ENCODE data around the gene JPT2.
A peak's percentile ranks its signal among the peaks of the same experiment; 100 is the strongest.

The JPT2 gene

DNA sequence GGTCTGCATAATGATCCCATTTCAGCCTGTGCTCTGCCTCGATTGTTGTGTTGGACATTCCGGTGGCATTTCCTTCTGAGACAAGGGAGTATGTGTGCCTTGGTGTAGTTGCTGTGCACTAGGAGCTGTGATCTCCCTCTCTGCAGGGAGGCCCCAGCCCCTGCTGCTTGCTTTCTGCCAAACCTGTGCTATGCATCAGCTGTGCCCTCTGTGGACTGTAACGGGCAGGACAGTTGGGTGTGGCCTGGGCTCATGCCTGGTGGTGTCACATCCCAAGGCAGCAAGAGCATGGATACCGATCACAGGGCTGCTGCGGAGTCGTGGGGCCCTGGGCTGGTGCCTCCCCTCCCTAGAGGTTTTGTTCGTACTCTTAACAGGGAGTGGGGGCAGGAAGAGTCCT, 3.8 kb upstream of the JPT2 start:
- TF ChIP-seq, protein P1, sequence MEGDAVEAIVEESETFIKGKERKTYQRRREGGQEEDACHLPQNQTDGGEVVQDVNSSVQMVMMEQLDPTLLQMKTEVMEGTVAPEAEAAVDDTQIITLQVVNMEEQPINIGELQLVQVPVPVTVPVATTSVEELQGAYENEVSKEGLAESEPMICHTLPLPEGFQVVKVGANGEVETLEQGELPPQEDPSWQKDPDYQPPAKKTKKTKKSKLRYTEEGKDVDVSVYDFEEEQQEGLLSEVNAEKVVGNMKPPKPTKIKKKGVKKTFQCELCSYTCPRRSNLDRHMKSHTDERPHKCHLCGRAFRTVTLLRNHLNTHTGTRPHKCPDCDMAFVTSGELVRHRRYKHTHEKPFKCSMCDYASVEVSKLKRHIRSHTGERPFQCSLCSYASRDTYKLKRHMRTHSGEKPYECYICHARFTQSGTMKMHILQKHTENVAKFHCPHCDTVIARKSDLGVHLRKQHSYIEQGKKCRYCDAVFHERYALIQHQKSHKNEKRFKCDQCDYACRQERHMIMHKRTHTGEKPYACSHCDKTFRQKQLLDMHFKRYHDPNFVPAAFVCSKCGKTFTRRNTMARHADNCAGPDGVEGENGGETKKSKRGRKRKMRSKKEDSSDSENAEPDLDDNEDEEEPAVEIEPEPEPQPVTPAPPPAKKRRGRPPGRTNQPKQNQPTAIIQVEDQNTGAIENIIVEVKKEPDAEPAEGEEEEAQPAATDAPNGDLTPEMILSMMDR (conservative IDR thresholded peaks at IDR 0.05; ENCODE audit: low read depth, low read length): no peak
- DNase-seq (ENCODE audit: low read depth): no peak
- no peak overlapping the region for H3K4me3 ChIP-seq (ENCODE audit: low read depth, low read length)

DNA sequence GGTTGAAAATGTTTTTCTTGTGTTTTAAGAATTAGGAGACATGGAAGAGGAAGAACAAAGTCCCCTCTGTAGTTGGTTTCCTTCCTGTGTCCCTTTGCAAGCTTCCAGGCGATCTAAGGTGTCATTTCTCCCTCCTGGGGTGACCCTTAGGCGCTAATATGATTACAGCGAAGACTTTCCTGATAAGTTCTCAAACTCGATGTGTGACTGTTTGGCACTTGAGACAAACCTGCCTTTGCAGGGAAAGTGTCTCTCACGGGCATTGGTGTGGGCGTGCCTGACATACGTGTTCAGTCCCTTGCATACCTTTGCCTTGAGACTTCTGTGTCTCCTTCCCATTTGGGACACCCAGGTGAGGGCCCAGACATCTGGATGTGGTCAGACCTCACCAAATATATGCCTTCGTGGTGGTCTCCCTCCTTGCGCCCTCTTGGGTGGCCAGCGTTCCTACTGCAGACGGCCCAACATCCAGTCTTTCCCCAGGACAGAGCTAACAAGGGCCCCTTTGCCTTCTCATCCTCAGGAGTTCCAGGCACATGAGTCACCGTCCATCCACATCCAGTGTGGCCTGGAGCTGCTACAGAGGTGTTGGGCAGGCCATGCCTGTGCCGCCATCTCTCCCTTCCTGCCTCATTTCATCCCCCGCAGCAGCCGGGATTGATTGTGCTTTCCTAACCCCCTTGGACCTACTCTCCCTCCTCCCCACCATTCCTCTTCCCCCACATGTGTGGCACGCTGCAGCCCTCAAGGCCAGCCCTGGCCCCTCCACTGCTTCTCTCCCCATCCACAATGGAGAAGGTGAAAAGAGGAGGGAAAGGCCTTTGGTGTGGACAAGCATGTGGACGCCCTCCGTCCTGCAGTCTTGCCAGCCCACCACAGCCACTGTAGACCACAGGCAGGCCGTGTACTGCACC, 3.1 kb upstream of the JPT2 start:
- no peak overlapping the region for H3K4me3 ChIP-seq (ENCODE audit: low read depth, low read length)
- DNase-seq (ENCODE audit: low read depth): peak; percentile 70
- TF ChIP-seq, protein P1 (conservative IDR thresholded peaks at IDR 0.05; ENCODE audit: low read depth, low read length): no peak

DNA sequence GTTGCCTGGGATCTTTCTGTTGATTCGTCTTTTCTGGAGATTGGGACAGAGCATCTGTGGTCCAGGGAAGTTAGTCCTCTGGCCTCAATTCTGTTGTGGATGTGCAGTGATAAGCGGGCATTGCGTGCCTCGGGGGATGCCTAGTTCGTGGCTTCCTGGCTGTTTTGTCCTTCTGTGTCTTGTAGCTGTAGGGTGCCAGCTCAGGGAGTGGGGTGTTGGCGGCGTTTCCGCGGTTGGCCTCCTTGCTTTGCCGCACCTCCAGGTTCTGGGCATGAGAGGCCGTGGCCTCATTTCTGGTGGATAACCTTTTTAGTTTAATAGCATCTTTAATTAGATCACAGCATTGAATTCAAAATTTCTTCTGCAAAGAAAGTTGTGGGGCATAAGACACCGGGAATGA, 1.4 kb upstream of the JPT2 start:
- no peak overlapping the region for H3K4me3 ChIP-seq (ENCODE audit: low read depth, low read length)
- DNase-seq (ENCODE audit: low read depth): no peak
- TF ChIP-seq, protein P1 (conservative IDR thresholded peaks at IDR 0.05; ENCODE audit: low read depth, low read length): no peak

DNA sequence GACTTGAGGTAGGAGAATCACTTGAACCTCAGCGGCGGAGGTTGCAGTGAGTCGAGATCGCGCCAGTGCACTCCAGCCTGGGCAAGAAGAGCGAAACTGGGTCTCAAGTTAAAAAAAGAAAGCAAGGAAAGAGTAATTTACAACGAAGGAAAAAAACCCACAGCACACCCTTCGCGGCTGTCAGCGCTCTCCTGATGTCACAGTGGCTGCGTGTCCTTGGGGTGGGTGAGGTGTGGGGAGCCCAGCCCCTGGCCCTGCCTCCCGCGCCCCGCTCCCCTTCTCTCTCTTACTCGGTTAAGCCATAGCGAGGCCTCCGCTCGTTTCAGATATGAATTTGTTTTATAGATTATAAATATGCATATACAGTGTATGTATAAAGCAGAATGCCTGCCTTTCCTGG, 740 bp upstream of the JPT2 start:
- no peak for DNase-seq (ENCODE audit: low read depth)
- no peak overlapping the region for H3K4me3 ChIP-seq (ENCODE audit: low read depth, low read length)
- TF ChIP-seq, protein P1 (conservative IDR thresholded peaks at IDR 0.05; ENCODE audit: low read depth, low read length): no peak

DNA sequence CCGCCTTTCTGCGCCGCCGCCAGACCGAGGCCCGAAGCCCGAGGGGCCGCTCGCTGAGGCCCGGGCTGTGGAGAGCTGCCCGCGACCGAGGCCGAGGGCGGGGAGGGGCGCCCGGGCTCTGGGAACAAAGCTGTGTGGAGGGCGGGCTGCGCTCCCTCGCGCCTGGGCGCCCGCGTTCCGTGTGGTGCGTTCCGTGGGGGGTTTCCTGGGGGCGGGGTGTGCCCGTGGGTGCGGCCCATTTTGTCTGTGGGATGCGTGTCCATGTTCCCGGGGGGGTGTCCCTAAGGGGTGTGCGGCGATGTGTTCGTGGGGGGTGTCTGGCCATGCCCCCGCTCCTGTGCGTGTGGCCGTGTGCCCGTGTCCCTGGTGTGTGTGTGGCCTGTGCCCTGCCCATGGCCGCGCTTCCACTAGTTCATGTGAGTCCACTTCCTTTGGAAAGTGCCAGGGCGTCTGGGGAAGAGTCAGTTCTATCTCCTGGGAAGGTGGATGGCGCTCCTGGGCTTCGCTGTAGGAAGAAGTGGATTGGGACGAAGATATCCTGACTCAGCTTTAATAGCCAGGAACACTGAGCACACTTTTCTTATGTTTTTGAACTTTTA, 520 bp downstream of the JPT2 start:
- DNase-seq (ENCODE audit: low read depth): peak; percentile 43
- TF ChIP-seq, protein P1 (conservative IDR thresholded peaks at IDR 0.05; ENCODE audit: low read depth, low read length): peak; percentile 6
- peak overlapping the region; percentile 79 for H3K4me3 ChIP-seq (ENCODE audit: low read depth, low read length)

DNA sequence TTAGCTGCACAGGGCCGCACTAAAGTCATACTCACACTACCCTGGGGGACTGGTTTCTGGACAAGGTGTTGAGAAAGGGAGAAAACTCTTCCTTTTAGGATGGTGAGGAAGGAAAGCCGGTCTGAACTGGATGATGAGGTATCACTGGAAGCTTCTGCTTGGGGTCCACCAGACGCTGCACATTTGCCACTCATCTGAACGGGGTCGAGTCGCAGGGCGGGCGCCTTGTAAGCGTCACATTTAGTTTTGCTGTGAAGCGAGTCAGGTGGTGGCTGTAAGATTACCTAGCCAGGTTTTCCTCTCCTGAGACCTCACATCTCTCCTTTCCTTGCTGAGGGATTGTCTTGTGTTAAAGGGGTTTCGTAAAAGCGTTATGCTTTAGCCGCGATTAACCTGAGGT, 2.3 kb downstream of the JPT2 start:
- DNase-seq (ENCODE audit: low read depth): no peak
- TF ChIP-seq, protein P1 (conservative IDR thresholded peaks at IDR 0.05; ENCODE audit: low read depth, low read length): no peak
- no peak overlapping the region for H3K4me3 ChIP-seq (ENCODE audit: low read depth, low read length)

All from choroid plexus epithelial cell (primary cell).